ENCODE measurements around the gene ATRX.

The ATRX gene

GRCh38 chrX:77658886-77659285 is 127.1 kb downstream of the ATRX start:
- DNase-seq (ENCODE audit: low spot score) = no peak
- no peak for TF ChIP-seq CTCF (IDR thresholded peaks at IDR 0.05; ENCODE audit: extremely low read depth, insufficient read depth, missing control alignments)
- in situ Hi-C loops (cut with MboI; ENCODE audit: low pct_unique_long_range_greater_than_20kb, low sequenced_read_pairs, unreplicated experiment) = no loop called here

- in situ Hi-C loops (cut with MboI; ENCODE audit: low pct_unique_long_range_greater_than_20kb, low sequenced_read_pairs, unreplicated experiment) = no loop called here
- no peak for TF ChIP-seq CTCF (IDR thresholded peaks at IDR 0.05; ENCODE audit: extremely low read depth, insufficient read depth, missing control alignments)
- no peak for DNase-seq (ENCODE audit: low spot score)
Measured at GRCh38 chrX:77652095-77652494, 133.9 kb downstream of the ATRX start.

GRCh38 chrX:77640702-77641101 is 145.3 kb downstream of the ATRX start:
- no peak for TF ChIP-seq CTCF (IDR thresholded peaks at IDR 0.05; ENCODE audit: extremely low read depth, insufficient read depth, missing control alignments)
- in situ Hi-C loops (cut with MboI; ENCODE audit: low pct_unique_long_range_greater_than_20kb, low sequenced_read_pairs, unreplicated experiment) = no loop called here
- peak; percentile 7 for DNase-seq (ENCODE audit: low spot score)

DNA sequence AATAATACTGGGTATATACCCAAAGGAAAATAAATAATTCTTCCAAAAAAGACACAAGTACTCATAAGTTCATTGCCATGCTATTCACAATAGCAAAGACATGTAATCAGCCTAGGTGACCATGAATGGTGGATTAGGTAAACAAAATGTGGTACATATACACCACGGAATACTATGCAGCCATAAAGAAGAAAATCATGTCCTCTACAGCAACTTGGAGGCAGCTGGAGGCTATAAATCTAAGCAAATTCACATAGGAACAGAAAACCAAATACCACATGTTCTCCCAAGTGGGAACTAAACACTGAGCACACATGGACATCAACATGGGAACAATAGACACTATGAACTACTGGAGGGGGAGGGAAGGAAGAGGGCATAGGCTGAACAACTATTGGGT is 146.2 kb downstream of the ATRX start:
- in situ Hi-C loops (cut with MboI; ENCODE audit: low pct_unique_long_range_greater_than_20kb, low sequenced_read_pairs, unreplicated experiment) = no loop called here
- no peak for DNase-seq (ENCODE audit: low spot score)
- no peak for TF ChIP-seq CTCF (IDR thresholded peaks at IDR 0.05; ENCODE audit: extremely low read depth, insufficient read depth, missing control alignments)

DNA sequence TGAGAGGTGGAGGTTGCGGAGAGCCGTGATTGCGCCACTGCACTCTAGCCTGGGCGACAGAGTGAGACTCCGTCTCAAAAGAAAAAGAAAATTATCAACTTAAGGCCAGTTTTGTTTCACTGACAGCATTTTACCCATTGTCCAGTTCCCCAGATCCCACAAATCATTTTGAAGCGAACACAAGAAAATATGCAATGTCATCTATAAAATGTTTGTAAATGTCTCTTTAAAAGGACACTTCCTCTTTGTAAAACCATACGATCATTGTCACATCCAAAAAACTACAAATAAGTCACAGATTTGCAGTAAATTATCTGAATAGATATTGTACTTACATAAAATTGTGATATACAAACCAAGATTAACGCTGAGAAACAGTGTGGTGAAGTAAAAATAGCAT is 147.6 kb downstream of the ATRX start:
- in situ Hi-C loops (cut with MboI; ENCODE audit: low pct_unique_long_range_greater_than_20kb, low sequenced_read_pairs, unreplicated experiment) = no loop called here
- TF ChIP-seq CTCF (IDR thresholded peaks at IDR 0.05; ENCODE audit: extremely low read depth, insufficient read depth, missing control alignments) = no peak
- DNase-seq (ENCODE audit: low spot score) = no peak

DNA sequence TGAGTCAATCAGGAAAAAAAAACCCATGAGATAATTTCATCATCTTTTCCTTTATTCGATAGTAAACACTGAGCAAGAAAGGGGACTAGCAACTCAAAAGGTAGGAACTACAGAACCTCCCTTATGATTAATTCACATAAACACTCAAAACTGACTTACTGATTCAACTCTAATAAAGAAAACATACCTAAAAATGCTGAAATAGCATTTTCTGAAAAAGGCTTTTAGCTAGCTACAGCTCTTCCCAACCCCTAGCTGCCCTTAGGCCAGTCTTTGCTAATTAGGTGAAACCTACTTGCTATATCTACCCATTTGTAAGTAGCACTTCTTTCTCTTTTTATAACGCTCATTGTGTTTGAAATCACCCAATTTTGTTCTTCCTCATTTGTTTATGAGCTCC is 150.6 kb downstream of the ATRX start:
- in situ Hi-C loops (cut with MboI; ENCODE audit: low pct_unique_long_range_greater_than_20kb, low sequenced_read_pairs, unreplicated experiment) = no loop called here
- no peak for TF ChIP-seq CTCF (IDR thresholded peaks at IDR 0.05; ENCODE audit: extremely low read depth, insufficient read depth, missing control alignments)

More for the DNA sequence above, 150.6 kb downstream of the ATRX start:
- no peak for DNase-seq (ENCODE audit: low spot score)

Data from GM13977 (cell line).